ENCODE results near the gene GCAT. TPM values are rescaled to one million over a fixed set of nuclear protein-coding genes. Genes with fewer than 3 reads are reported as not detected.
"Not testable (repeated sequence)": the region's sequence is repeated elsewhere in the genome, so short reads cannot be mapped to it uniquely, and the experiment has no call there.

The GCAT gene
- total and polyA plus RNA-seq, 9 donors = 2.3 to 17.7 (median 9.9) TPM

GRCh38 chr22:37794376-37794775 is 13.4 kb upstream of the GCAT start:
- TF ChIP-seq, protein P1, sequence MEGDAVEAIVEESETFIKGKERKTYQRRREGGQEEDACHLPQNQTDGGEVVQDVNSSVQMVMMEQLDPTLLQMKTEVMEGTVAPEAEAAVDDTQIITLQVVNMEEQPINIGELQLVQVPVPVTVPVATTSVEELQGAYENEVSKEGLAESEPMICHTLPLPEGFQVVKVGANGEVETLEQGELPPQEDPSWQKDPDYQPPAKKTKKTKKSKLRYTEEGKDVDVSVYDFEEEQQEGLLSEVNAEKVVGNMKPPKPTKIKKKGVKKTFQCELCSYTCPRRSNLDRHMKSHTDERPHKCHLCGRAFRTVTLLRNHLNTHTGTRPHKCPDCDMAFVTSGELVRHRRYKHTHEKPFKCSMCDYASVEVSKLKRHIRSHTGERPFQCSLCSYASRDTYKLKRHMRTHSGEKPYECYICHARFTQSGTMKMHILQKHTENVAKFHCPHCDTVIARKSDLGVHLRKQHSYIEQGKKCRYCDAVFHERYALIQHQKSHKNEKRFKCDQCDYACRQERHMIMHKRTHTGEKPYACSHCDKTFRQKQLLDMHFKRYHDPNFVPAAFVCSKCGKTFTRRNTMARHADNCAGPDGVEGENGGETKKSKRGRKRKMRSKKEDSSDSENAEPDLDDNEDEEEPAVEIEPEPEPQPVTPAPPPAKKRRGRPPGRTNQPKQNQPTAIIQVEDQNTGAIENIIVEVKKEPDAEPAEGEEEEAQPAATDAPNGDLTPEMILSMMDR (IDR thresholded peaks at IDR 0.05) = no peak
- TF ChIP-seq POLR2A (IDR thresholded peaks at IDR 0.05) (no peak), EP300 (IDR thresholded peaks at IDR 0.05) (no peak)
- Histone ChIP-seq H3K4me1 (ENCODE audit: insufficient read depth) (no peaks in the 10 kb centered on the region), H3K4me3 (no peak overlapping the region), H3K36me3 (no peaks in the 10 kb centered on the region), H3K27ac (no peak overlapping the region), H3K27me3 (no peaks in the 10 kb centered on the region), H3K9me3 (no peaks in the 10 kb centered on the region)
- WGBS, 3 donors = 52 to 65% (median 56%) methylated on average over 2 of the region's 2 CpGs
- no peak for DNase-seq
- intact Hi-C loops (cut with DNase I) = loop anchor here in 3 of 4 donors (5.0 to 10.0 kb wide), 3 partner anchors 150 to 172 kb away; no protein-coding TSS in a partner anchor

- intact Hi-C loops (cut with DNase I) = loop anchor here in 2 of 4 donors (10.0 kb wide), 1 partner anchor 151 kb away; no protein-coding TSS in a partner anchor
- no peaks in the 10 kb centered on the region for H3K36me3 ChIP-seq
- no peaks in the 10 kb centered on the region for H3K4me1 ChIP-seq (ENCODE audit: insufficient read depth)
- TF ChIP-seq, protein P1 (IDR thresholded peaks at IDR 0.05) = no peak
- TF ChIP-seq POLR2A (IDR thresholded peaks at IDR 0.05) = no peak
- no peak for TF ChIP-seq EP300 (IDR thresholded peaks at IDR 0.05)
- no peaks in the 10 kb centered on the region for H3K27me3 ChIP-seq
- no peak overlapping the region for H3K27ac ChIP-seq
- WGBS, 3 donors = 65 to 79% (median 75%) methylated on average over 3 of the region's 3 CpGs
- no peak overlapping the region for H3K4me3 ChIP-seq
- no peaks in the 10 kb centered on the region for H3K9me3 ChIP-seq
- no peak for DNase-seq
These were observed 11.7 kb upstream of the GCAT start for GRCh38 chr22:37796079-37796478.

GRCh38 chr22:37797259-37797658 is 10.5 kb upstream of the GCAT start:
- not testable (repeated sequence) for H3K4me3 ChIP-seq; H3K27me3 ChIP-seq; H3K36me3 ChIP-seq; DNase-seq; H3K27ac ChIP-seq; H3K9me3 ChIP-seq; H3K4me1 ChIP-seq (ENCODE audit: insufficient read depth)
- intact Hi-C loops (cut with DNase I) = loop anchor here in 2 of 4 donors (10.0 kb wide), 1 partner anchor 152 kb away; no protein-coding TSS in a partner anchor
- 87 to 90% (median 90%) methylated on average over 7 of the region's 7 CpGs for WGBS, 3 donors

GRCh38 chr22:37797874-37798500 is 9.7 kb upstream of the GCAT start:
- H3K36me3 ChIP-seq = no peaks in the 10 kb centered on the region
- no peaks in the 10 kb centered on the region for H3K27me3 ChIP-seq
- no peak for TF ChIP-seq EP300 (IDR thresholded peaks at IDR 0.05)
- TF ChIP-seq POLR2A (IDR thresholded peaks at IDR 0.05) = no peak
- TF ChIP-seq, protein P1 (IDR thresholded peaks at IDR 0.05) = no peak
- DNase-seq = no peak
- H3K4me1 ChIP-seq (ENCODE audit: insufficient read depth) = no peaks in the 10 kb centered on the region
- intact Hi-C loops (cut with DNase I) = loop anchor here in 2 of 4 donors (10.0 kb wide), 1 partner anchor 153 kb away; no protein-coding TSS in a partner anchor
- no peak overlapping the region for H3K4me3 ChIP-seq
- no peaks in the 10 kb centered on the region for H3K9me3 ChIP-seq
- no peak overlapping the region for H3K27ac ChIP-seq
- 48 to 53% (median 50%) methylated on average over 14 of the region's 14 CpGs for WGBS, 3 donors

DNA sequence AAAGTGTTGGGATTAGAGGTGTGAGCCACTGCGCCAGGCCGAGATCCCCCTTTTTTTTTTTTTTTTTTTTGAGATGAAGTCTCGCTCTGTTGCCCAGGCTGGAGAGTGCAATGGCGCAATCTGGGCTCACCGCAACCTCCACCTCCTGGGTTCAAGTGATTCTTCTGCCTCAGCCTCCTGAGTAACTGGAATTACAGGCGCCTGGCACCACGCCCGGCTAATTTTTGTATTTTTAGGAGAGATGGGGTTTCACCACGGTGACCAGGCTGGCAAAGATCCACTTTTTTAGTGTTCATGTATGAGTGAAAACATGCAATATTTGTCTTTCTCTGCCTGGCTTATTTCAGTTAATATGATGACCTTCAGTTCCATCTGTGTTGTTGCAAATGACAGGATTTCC is 7.8 kb upstream of the GCAT start:
- not testable (repeated sequence) for H3K36me3 ChIP-seq; H3K4me1 ChIP-seq (ENCODE audit: insufficient read depth); H3K9me3 ChIP-seq; H3K27ac ChIP-seq; DNase-seq; H3K4me3 ChIP-seq; H3K27me3 ChIP-seq
- 70 to 77% (median 75%) methylated on average over 9 of the region's 9 CpGs for WGBS, 3 donors
- intact Hi-C loops (cut with DNase I) = loop anchor here in 2 of 4 donors (5.0 to 10.0 kb wide), 2 partner anchors 138 to 155 kb away; no protein-coding TSS in a partner anchor

Data from ovary (tissue), 9 donors.